CD4-positive, alpha-beta T cell (primary cell): ENCODE measurements around the gene AFG1L. TPM values are rescaled to one million over a fixed set of nuclear protein-coding genes. Genes with fewer than 3 reads are reported as not detected.

Experiments used
- ATAC-seq: fragments of 200-7000 bp; cut with Tn5 transposase; one replicate; pipeline ENCODE4 v1.10.0; 2022; ENCODE audit warnings: mild to moderate bottlenecking; ENCODE audit not compliant: poor library complexity
- CTCF ChIA-PET: fragments of 350-600 bp; sonication (Branson Sonifier 250); formaldehyde crosslinking; loops from one replicate; lab custom pipeline; 2021; ENCODE audit warnings: antibody characterized with exemption, inconsistent platforms; lab: Charles Lee
- POLR2A ChIA-PET: fragments of 350-600 bp; sonication (Branson Sonifier 250); formaldehyde crosslinking; loops from one replicate; lab custom pipeline; 2021; ENCODE audit warnings: antibody characterized with exemption, inconsistent platforms; lab: Charles Lee
- DNase-seq, 14 experiments: peaks; one replicate each; pipeline ENCODE4 v3.0.0-alpha.2; 2013 to 2020; ENCODE audit warnings: mixed read lengths in 2 of 14
- H3K27ac ChIP-seq, 2 donors: one replicate each; pipeline versions ENCODE4 v1.5.1 to v1.7.0; 2013; ENCODE audit warnings: low read length in 2 of 2, low read depth in 1 of 2, mild to moderate bottlenecking in 1 of 2
- H3K27me3 ChIP-seq, 2 experiments: 1 replicate in 1 of 2; 2 replicates in 1 of 2; pipeline versions ENCODE4 v1.6.1 to v1.7.0; 2013; ENCODE audit warnings: low read length in 2 of 2, control low read depth in 1 of 2, mild to moderate bottlenecking in 1 of 2, moderate library complexity in 1 of 2; ENCODE audit not compliant: insufficient read depth in 2 of 2, control insufficient read depth in 1 of 2
- H3K36me3 ChIP-seq: one replicate; pipeline ENCODE4 v1.6.1; 2013; ENCODE audit warnings: low read length, control low read depth; ENCODE audit not compliant: insufficient read depth
- H3K4me1 ChIP-seq: one replicate; pipeline ENCODE4 v1.6.1; 2013; ENCODE audit warnings: low read length, control low read depth; ENCODE audit not compliant: insufficient read depth
- H3K4me3 ChIP-seq: one replicate; pipeline ENCODE4 v1.5.1; 2013; ENCODE audit warnings: mild to moderate bottlenecking, low read length, moderate library complexity
- H3K9me3 ChIP-seq, 2 experiments: 1 replicate in 1 of 2; 2 replicates in 1 of 2; pipeline versions ENCODE4 v1.6.1 to v1.7.0; 2013; ENCODE audit warnings: low read length in 2 of 2, mild to moderate bottlenecking in 2 of 2, control low read depth in 1 of 2, moderate library complexity in 1 of 2; ENCODE audit not compliant: control insufficient read depth in 1 of 2, insufficient read depth in 1 of 2
- H3K27ac Mint-ChIP-seq: one replicate; pipeline ENCODE4 v1.8.0; 2020; ENCODE audit warnings: mixed read lengths
- H3K27me3 Mint-ChIP-seq: one replicate; pipeline ENCODE4 v1.8.0; 2021; ENCODE audit warnings: mixed read lengths
- H3K36me3 Mint-ChIP-seq: one replicate; pipeline ENCODE4 v1.8.0; 2021; ENCODE audit warnings: low read depth, mixed read lengths
- H3K4me1 Mint-ChIP-seq: one replicate; pipeline ENCODE4 v1.8.0; 2021; ENCODE audit warnings: low read depth, mixed read lengths
- H3K4me3 Mint-ChIP-seq: one replicate; pipeline ENCODE4 v1.8.0; 2020; ENCODE audit warnings: mild to moderate bottlenecking, mixed read lengths
- H3K9me3 Mint-ChIP-seq: one replicate; pipeline ENCODE4 v1.8.0; 2020; ENCODE audit warnings: mixed read lengths
- intact Hi-C, 2 experiments: fragments of 100-400 bp; cut with DNase I in 1 of 2; cut with micrococcal nuclease in 1 of 2; formaldehyde crosslinking; loops; one replicate each; pipeline versions ENCODE4 v1.15.1 to v1.9.0; 2023 to 2025; cut with DNase I, micrococcal nuclease
- total RNA-seq, 174 experiments: library from RNA in 2 of 174; stranded (reverse) in 2 of 174; gene quantifications; one replicate each; pipeline ENCODE4 v1.2.3 and lab custom pipeline; 2021 to 2026
- TF ChIP-seq, protein P1 (sequence below): fragments of 200-600 bp; IDR thresholded peaks from one replicate; pipeline ENCODE4 v1.8.0; 2022; ENCODE audit warnings: antibody characterized with exemption, mild to moderate bottlenecking

AFG1L gene
- total RNA-seq, 2 experiments from 2014 or later = 3.0 to 3.9 TPM

DNA sequence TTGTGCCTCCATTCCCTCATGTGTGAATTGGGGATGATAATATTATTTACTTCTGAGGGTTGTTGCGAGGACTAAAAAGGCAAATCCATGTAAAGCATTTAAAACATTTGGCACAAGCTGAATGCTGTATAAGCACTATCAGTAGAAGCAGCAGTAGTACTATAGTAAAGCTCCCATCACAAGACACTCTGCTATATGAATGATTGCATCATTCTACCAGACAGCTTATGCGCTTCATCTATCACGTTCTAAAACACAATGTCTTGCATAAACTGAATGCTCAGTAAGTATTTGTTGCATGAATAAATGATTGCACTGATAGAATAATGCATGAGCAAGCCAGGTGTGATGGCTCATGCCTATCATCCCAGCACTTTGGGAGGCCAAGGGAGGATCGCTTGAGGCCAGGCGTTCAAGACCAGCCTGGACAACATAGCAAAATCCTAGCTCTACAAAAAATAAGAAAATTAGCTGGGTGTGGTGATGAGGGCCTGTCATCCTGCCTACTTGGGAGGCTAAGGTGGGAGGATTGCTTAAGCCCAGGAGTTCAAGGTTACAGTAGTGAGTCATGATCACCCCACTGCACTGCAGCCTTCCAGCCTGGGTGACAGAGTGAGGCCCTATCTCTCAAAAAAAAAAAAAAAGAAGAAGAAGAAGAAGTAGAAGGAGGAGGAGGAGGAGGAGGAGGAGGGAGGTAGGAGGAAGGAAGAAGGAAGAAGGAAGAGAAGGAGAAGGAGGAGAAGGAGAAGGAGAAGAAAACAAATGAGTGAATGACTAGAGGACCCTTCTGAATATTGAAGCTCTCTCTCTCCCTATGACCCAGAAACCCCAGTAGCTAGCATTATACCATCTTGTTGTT is 215.8 kb downstream of the AFG1L start:
- Mint-ChIP-seq H3K27me3 (no peaks in the 10 kb centered on the region), H3K4me3 (no peak overlapping the region), H3K4me1 (no peaks in the 10 kb centered on the region), H3K36me3 (peaks cover 29% of the 10 kb centered on the region), H3K27ac (no peak overlapping the region), H3K9me3 (no peaks in the 10 kb centered on the region)
- no peak for ATAC-seq
- ChIA-PET POLR2A (no interaction called here), CTCF (no interaction called here)
- Histone ChIP-seq H3K4me1 (no peaks in the 10 kb centered on the region), H3K36me3 (peaks cover 4% of the 10 kb centered on the region), H3K4me3 (no peak overlapping the region), H3K9me3 (peaks cover 0 to 13% of the 10 kb centered on the region in 2 experiments), H3K27me3 (no peaks in the 10 kb centered on the region), H3K27ac (no peak overlapping the region)
- no peak for DNase-seq
- intact Hi-C loops = no loop called here
- TF ChIP-seq, protein P1, sequence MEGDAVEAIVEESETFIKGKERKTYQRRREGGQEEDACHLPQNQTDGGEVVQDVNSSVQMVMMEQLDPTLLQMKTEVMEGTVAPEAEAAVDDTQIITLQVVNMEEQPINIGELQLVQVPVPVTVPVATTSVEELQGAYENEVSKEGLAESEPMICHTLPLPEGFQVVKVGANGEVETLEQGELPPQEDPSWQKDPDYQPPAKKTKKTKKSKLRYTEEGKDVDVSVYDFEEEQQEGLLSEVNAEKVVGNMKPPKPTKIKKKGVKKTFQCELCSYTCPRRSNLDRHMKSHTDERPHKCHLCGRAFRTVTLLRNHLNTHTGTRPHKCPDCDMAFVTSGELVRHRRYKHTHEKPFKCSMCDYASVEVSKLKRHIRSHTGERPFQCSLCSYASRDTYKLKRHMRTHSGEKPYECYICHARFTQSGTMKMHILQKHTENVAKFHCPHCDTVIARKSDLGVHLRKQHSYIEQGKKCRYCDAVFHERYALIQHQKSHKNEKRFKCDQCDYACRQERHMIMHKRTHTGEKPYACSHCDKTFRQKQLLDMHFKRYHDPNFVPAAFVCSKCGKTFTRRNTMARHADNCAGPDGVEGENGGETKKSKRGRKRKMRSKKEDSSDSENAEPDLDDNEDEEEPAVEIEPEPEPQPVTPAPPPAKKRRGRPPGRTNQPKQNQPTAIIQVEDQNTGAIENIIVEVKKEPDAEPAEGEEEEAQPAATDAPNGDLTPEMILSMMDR = no peak

DNA sequence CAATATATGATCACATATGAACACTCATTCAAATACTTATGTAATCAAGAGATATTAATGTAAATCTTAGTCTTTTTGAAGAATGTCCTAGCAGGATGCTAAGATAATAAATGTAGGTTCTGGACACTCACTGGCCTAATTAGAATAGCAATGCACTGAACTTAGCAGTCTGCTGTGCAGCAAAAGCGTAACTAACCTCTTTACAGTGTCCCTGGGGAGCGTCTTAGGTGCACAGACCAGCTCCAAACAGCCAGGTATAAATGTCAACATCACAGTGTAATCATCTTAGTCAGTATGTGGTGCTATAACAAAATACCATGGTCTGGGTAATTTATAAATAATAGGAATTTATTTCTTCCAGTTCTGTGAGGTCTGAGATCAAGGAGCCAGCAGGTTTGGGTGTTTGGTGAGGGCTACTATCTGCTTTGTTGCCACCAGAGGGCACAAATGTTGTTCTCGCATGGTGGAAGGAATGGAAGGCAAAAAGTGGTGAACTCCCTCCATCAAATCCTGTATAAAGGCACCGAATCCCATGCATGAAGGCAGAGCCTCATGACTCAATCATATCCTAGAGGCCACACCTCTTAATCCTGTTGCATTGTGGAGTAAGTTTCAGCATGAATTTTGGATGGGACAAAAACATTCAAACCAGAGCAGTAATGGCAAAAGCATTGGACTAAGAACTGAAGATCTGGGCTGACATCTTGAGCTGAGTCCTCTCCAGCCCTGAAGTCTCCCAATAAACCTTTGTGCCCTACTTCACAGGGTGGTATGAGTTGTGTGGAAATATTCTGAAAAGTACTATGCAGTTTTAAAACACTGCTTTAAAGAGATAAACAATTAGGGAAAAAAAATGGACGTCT is 224.1 kb downstream of the AFG1L start:
- DNase-seq (peak in 2 of 14 experiments; percentile 12 to 15), ATAC-seq (no peak)
- Histone ChIP-seq H3K27me3 (no peaks in the 10 kb centered on the region), H3K4me1 (no peaks in the 10 kb centered on the region), H3K27ac (no peak overlapping the region), H3K4me3 (no peak overlapping the region), H3K9me3 (no peaks in the 10 kb centered on the region), H3K36me3 (no peaks in the 10 kb centered on the region)
- peaks cover 19% of the 10 kb centered on the region for H3K36me3 Mint-ChIP-seq
- intact Hi-C loops = no loop called here
- no peak overlapping the region for H3K4me3 Mint-ChIP-seq
- no peak overlapping the region for H3K27ac Mint-ChIP-seq
- TF ChIP-seq, protein P1 = no peak
- H3K9me3 Mint-ChIP-seq = no peaks in the 10 kb centered on the region
- H3K27me3 Mint-ChIP-seq = no peaks in the 10 kb centered on the region
- ChIA-PET POLR2A (no interaction called here), CTCF (no interaction called here)
- no peaks in the 10 kb centered on the region for H3K4me1 Mint-ChIP-seq

DNA sequence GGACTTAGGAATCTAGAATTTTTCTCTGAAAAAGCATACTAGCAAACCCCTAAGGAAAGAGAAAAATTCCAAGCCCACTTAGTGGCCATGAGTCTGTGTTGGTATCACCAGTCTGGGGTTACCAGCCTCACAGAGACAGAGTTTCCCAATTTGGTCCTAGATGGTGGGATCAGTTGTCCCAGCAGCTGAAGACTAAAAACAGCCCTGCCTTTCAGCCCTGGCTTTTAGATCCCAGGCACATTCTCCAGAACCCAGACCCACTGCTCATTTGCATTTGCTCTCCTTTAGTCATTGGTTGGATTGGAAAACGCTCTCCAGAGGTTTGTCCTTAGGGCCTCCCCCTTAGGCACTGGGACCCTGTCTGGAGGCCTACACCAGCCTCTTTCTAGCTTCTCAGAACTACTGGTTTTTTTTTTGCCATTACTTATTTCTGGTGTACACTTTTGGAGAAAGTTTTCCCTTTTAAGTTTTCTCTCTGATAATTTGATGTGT is 226.8 kb downstream of the AFG1L start:
- no peaks in the 10 kb centered on the region for H3K9me3 ChIP-seq
- ChIA-PET CTCF (no interaction called here), POLR2A (no interaction called here)
- H3K36me3 ChIP-seq = no peaks in the 10 kb centered on the region
- no peaks in the 10 kb centered on the region for H3K4me1 Mint-ChIP-seq
- DNase-seq (no peak), ATAC-seq (no peak)
- no peak overlapping the region for H3K27ac Mint-ChIP-seq
- no peaks in the 10 kb centered on the region for H3K4me1 ChIP-seq
- no peaks in the 10 kb centered on the region for H3K27me3 Mint-ChIP-seq
- peaks cover 19% of the 10 kb centered on the region for H3K36me3 Mint-ChIP-seq
- intact Hi-C loops = loop anchor here in 1 of 2 experiments (10.0 kb wide), 1 partner anchor 267 kb away; no protein-coding TSS in a partner anchor
- H3K9me3 Mint-ChIP-seq = no peaks in the 10 kb centered on the region
- TF ChIP-seq, protein P1 = no peak
- no peaks in the 10 kb centered on the region for H3K27me3 ChIP-seq
- H3K4me3 ChIP-seq = no peak overlapping the region
- H3K4me3 Mint-ChIP-seq = no peak overlapping the region
- H3K27ac ChIP-seq = no peak overlapping the region
